Smooth muscle cell (in vitro differentiated cells): ENCODE measurements around the gene CDH2. TPM values are rescaled to one million over a fixed set of nuclear protein-coding genes. Genes with fewer than 3 reads are reported as not detected.

Experiments used
- DNase-seq: peaks from one replicate; lab custom pipeline; 2025; ENCODE audit not compliant: unreplicated experiment; lab: John Stamatoyannopoulos, UW
- H2AFZ ChIP-seq: fragments of 200-600 bp; sonication (generic); 2 replicates; pipeline ENCODE4 v1.6.0; 2016; ENCODE audit warnings: antibody characterized with exemption, low read depth, mild to moderate bottlenecking
- H3F3A ChIP-seq: fragments of 200-600 bp; sonication (generic); 2 replicates; pipeline ENCODE4 v1.6.0; 2017; ENCODE audit warnings: antibody characterized with exemption, low read depth
- H3K27ac ChIP-seq: fragments of 200-600 bp; sonication (generic); 2 replicates; pipeline ENCODE4 v1.5.1; 2016; ENCODE audit warnings: low read depth, mild to moderate bottlenecking
- H3K27me3 ChIP-seq: fragments of 200-600 bp; sonication (generic); 2 replicates; pipeline ENCODE4 v1.6.1; 2016; ENCODE audit warnings: low read depth, mild to moderate bottlenecking
- H3K36me3 ChIP-seq: fragments of 200-600 bp; sonication (generic); 2 replicates; pipeline ENCODE4 v1.5.1; 2016; ENCODE audit warnings: low read depth
- H3K4me1 ChIP-seq: fragments of 200-600 bp; sonication (generic); 2 replicates; pipeline ENCODE4 v1.5.1; 2016; ENCODE audit warnings: low read depth
- H3K4me2 ChIP-seq: fragments of 200-600 bp; sonication (generic); 2 replicates; pipeline ENCODE4 v1.6.0; 2016; ENCODE audit warnings: mild to moderate bottlenecking
- H3K4me3 ChIP-seq: fragments of 200-600 bp; sonication (generic); 2 replicates; pipeline ENCODE4 v1.5.1; 2016; ENCODE audit warnings: mild to moderate bottlenecking
- H3K79me2 ChIP-seq: fragments of 200-600 bp; sonication (generic); 2 replicates; pipeline ENCODE4 v1.6.0; 2016; ENCODE audit warnings: low read depth, mild to moderate bottlenecking
- H3K9ac ChIP-seq: fragments of 200-600 bp; sonication (generic); 2 replicates; pipeline ENCODE4 v1.6.0; 2016; ENCODE audit warnings: low read depth
- H3K9me3 ChIP-seq: fragments of 200-600 bp; sonication (generic); replicated peaks from 2 replicates; pipeline ENCODE4 v1.5.1; 2016; ENCODE audit warnings: low read depth
- H4K20me1 ChIP-seq: fragments of 200-600 bp; sonication (generic); 2 replicates; pipeline ENCODE4 v1.6.0; 2016; ENCODE audit warnings: low read depth
- CTCF ChIP-seq: fragments of 200-600 bp; sonication (generic); IDR thresholded peaks from 2 replicates; pipeline ENCODE4 v1.5.1; 2017; ENCODE audit warnings: borderline replicate concordance, mild to moderate bottlenecking, antibody characterized with exemption; ENCODE audit not compliant: insufficient read depth, poor library complexity, severe bottlenecking
- WGBS: methylation state at CpG from one replicate; pipeline ENCODE4 v1.1.7; 2016; ENCODE audit warnings: low lambda C conversion rate; 5-methylcytosine and 5-hydroxymethylcytosine counted together
- polyA plus RNA-seq: library from polyadenylated mRNA; unstranded; fragments of >200 nt; fragmentation: Nextera tagmentation; extraction: Ambion mirVana; gene quantifications from 2 replicates; pipeline ENCODE4 v1.2.1, GENCODE V29; 2016
- total RNA-seq: library from RNA; depleted of rRNA; stranded (reverse); fragments of >200 nt; gene quantifications from 2 replicates; pipeline ENCODE4 v1.2.3, GENCODE V29; 2014

CDH2 gene
- total RNA-seq (239 and 251 TPM in 2 replicates), polyA plus RNA-seq (132 and 169 TPM in 2 replicates)

GRCh38 chr18:28176948-28177827, at the start of gene CDH2:
Gene CDH2 (minus strand): TSS chr18:28177130. CDS start chr18:28177022, 108 bp downstream.
- peak within 1 kb of the TSS; percentile 79 for H3K9ac ChIP-seq
- no peaks in the 10 kb centered on the region for H3K9me3 ChIP-seq
- peaks cover 5% of the 10 kb centered on the region for H3F3A ChIP-seq
- peaks cover 53% of the 10 kb centered on the region for H3K79me2 ChIP-seq
- peak; percentile 57 for DNase-seq
- H3K27ac ChIP-seq, result peak within 1 kb of the TSS; percentile 61
- no peaks in the 10 kb centered on the region for H3K36me3 ChIP-seq
- H3K4me2 ChIP-seq, result peak within 1 kb of the TSS; percentile 87
- 1% methylated on average over 33 of the region's 105 CpGs for WGBS
- H2AFZ ChIP-seq, result peak within 1 kb of the TSS; percentile 69
- no peaks in the 10 kb centered on the region for H3K27me3 ChIP-seq
- TF ChIP-seq CTCF, result peak; percentile 16
- peak within 1 kb of the TSS; percentile 86 for H3K4me3 ChIP-seq
- H3K4me1 ChIP-seq, result peaks cover 38% of the 10 kb centered on the region
- peaks cover 43% of the 10 kb centered on the region for H4K20me1 ChIP-seq

- H3K4me2 ChIP-seq, result no peak overlapping the region
- no peaks in the 10 kb centered on the region for H3K9me3 ChIP-seq
- H3K27me3 ChIP-seq, result no peaks in the 10 kb centered on the region
- H3K36me3 ChIP-seq, result no peaks in the 10 kb centered on the region
- H3K9ac ChIP-seq, result no peak overlapping the region
- DNase-seq, result no peak
- no peak overlapping the region for H3K27ac ChIP-seq
- H2AFZ ChIP-seq, result no peak overlapping the region
- no peak overlapping the region for H3K4me3 ChIP-seq
- no peaks in the 10 kb centered on the region for H3K79me2 ChIP-seq
- TF ChIP-seq CTCF, result no peak
- WGBS, result 96% methylated on average over 3 of the region's 3 CpGs
- no peaks in the 10 kb centered on the region for H3F3A ChIP-seq
- H4K20me1 ChIP-seq, result no peaks in the 10 kb centered on the region
- H3K4me1 ChIP-seq, result no peaks in the 10 kb centered on the region
Measured at GRCh38 chr18:28212060-28212459, 35.1 kb upstream of the CDH2 start.

GRCh38 chr18:28208712-28209265, 31.9 kb upstream of the CDH2 start:
- no peak overlapping the region for H3K4me3 ChIP-seq

More at GRCh38 chr18:28208712-28209265, 31.9 kb upstream of the CDH2 start:
- no peak overlapping the region for H3K27ac ChIP-seq
- H3F3A ChIP-seq, result no peaks in the 10 kb centered on the region
- no peak overlapping the region for H3K4me2 ChIP-seq
- no peaks in the 10 kb centered on the region for H3K36me3 ChIP-seq
- H3K9ac ChIP-seq, result no peak overlapping the region
- H4K20me1 ChIP-seq, result no peaks in the 10 kb centered on the region
- no peak for TF ChIP-seq CTCF
- H3K79me2 ChIP-seq, result no peaks in the 10 kb centered on the region
- WGBS, result 85% methylated on average over 11 of the region's 11 CpGs
- H3K9me3 ChIP-seq, result no peaks in the 10 kb centered on the region
- H2AFZ ChIP-seq, result no peak overlapping the region
- no peak for DNase-seq
- no peaks in the 10 kb centered on the region for H3K4me1 ChIP-seq
- no peaks in the 10 kb centered on the region for H3K27me3 ChIP-seq
